Right atrium auricular region (tissue), 2 donors: ENCODE data around the gene AKAP13. TPM values are rescaled to one million over a fixed set of nuclear protein-coding genes. Genes with fewer than 3 reads are reported as not detected.

Experiments used
- DNase-seq: peaks from one replicate; pipeline ENCODE4 v3.0.0-alpha.2; 2019; ENCODE audit warnings: low spot score
- H3K27ac ChIP-seq, 2 donors: fragments of 200-600 bp; sonication (generic); 1 replicate in 1 of 2; 2 replicates in 1 of 2; pipeline ENCODE4 v1.5.1; 2016 to 2019
- H3K27me3 ChIP-seq, 2 donors: fragments of 200-600 bp; sonication (generic); one replicate each; pipeline versions ENCODE4 v1.5.1 to v1.6.0; 2017 to 2019
- H3K36me3 ChIP-seq: fragments of 200-600 bp; sonication (generic); one replicate; pipeline ENCODE4 v1.5.1; 2016
- H3K4me1 ChIP-seq, 2 donors: fragments of 200-600 bp; sonication (generic); one replicate each; pipeline versions ENCODE4 v1.5.1 to v1.6.0; 2017 to 2019
- H3K4me3 ChIP-seq, 2 donors: fragments of 200-600 bp; sonication (generic); 1 replicate in 1 of 2; 2 replicates in 1 of 2; pipeline ENCODE4 v1.5.1; 2017 to 2019; ENCODE audit warnings: mild to moderate bottlenecking in 1 of 2, moderate library complexity in 1 of 2
- H3K9me3 ChIP-seq, 2 donors: fragments of 200-600 bp; sonication (generic); one replicate each; pipeline ENCODE4 v1.5.1; 2019
- CTCF ChIP-seq, 2 donors: fragments of 200-600 bp; sonication (generic); IDR thresholded peaks; one replicate each; pipeline ENCODE4 v1.5.1; 2019; ENCODE audit warnings: antibody characterized with exemption in 2 of 2
- total RNA-seq, 2 donors: library from RNA; depleted of rRNA; stranded (reverse); fragments of >200 nt; gene quantifications; one replicate each; pipeline ENCODE4 v1.1.0, GENCODE V29; 2016

AKAP13 gene
- total RNA-seq, 2 donors from 2014 or later, result 293 to 339 TPM

DNA sequence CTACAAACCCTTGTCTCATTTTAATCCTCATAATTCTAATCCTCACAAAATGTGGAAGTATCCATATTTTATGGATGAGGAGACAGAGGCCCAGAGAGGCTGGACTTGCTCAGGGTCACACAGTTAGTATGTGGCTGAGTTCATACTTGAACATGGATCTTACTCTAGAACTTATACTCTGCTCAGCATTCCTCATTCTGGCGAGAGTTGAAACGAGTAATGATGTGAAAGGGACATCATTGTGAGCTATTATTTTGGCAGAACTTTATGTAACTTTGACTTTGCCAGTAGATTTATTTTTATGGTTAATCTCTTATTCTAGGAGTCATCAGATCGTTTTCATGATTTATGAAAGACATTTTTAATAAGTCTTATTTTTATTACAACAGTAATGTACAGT lies 17.5 kb downstream of the AKAP13 start:
- no peaks in the 10 kb centered on the region for H3K36me3 ChIP-seq
- no peaks in the 10 kb centered on the region for H3K9me3 ChIP-seq
- no peaks in the 10 kb centered on the region for H3K27me3 ChIP-seq
- no peak for DNase-seq
- no peak overlapping the region for H3K4me3 ChIP-seq
- H3K27ac ChIP-seq, result no peak overlapping the region
- peaks cover 0 to 70% of the 10 kb centered on the region in 2 donors for H3K4me1 ChIP-seq
- no peak for TF ChIP-seq CTCF (IDR thresholded peaks at IDR 0.05)

- no peaks in the 10 kb centered on the region for H3K9me3 ChIP-seq
- H3K27ac ChIP-seq, result no peak overlapping the region
- peaks cover 0 to 72% of the 10 kb centered on the region in 2 donors for H3K4me1 ChIP-seq
- no peaks in the 10 kb centered on the region for H3K27me3 ChIP-seq
- TF ChIP-seq CTCF (IDR thresholded peaks at IDR 0.05), result no peak
- H3K4me3 ChIP-seq, result no peak overlapping the region
- no peaks in the 10 kb centered on the region for H3K36me3 ChIP-seq
- DNase-seq, result no peak
These were observed 18.4 kb downstream of the AKAP13 start for GRCh38 chr15:85398822-85399221.

GRCh38 chr15:85399627-85400026 lies 19.2 kb downstream of the AKAP13 start:
- no peak for DNase-seq
- Histone ChIP-seq H3K27ac (no peak overlapping the region), H3K4me1 (peaks cover 0 to 72% of the 10 kb centered on the region in 2 donors)

DNA sequence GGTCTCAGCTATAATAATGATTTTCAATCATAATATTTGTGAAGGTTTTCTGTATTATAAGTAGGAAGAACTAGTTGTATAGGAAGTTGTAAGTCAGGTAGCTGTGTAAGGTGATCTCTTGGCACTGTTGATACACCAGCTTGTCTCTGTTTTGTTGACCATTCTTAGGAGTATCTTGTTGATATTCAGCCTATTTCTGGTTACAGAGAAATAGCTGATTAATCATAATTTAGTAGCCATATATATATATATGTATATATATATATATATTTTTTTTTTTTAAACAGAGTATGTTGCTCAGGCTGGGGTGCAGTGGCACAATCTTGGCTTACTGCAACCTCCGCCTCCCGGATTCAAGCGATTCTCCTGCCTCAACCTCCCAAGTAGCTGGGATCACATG lies 20.2 kb downstream of the AKAP13 start:
- no peaks in the 10 kb centered on the region for H3K27me3 ChIP-seq
- H3K4me3 ChIP-seq, result no peak overlapping the region
- no peak for DNase-seq
- TF ChIP-seq CTCF (IDR thresholded peaks at IDR 0.05), result no peak
- H3K9me3 ChIP-seq, result no peaks in the 10 kb centered on the region
- H3K4me1 ChIP-seq, result peaks cover 0 to 72% of the 10 kb centered on the region in 2 donors
- H3K36me3 ChIP-seq, result no peaks in the 10 kb centered on the region
- H3K27ac ChIP-seq, result no peak overlapping the region

More at GRCh38 chr15:85399627-85400026, 19.2 kb downstream of the AKAP13 start:
- no peak for TF ChIP-seq CTCF (IDR thresholded peaks at IDR 0.05)
- Histone ChIP-seq H3K36me3 (no peaks in the 10 kb centered on the region), H3K27me3 (no peaks in the 10 kb centered on the region), H3K4me3 (no peak overlapping the region), H3K9me3 (no peaks in the 10 kb centered on the region)

DNA sequence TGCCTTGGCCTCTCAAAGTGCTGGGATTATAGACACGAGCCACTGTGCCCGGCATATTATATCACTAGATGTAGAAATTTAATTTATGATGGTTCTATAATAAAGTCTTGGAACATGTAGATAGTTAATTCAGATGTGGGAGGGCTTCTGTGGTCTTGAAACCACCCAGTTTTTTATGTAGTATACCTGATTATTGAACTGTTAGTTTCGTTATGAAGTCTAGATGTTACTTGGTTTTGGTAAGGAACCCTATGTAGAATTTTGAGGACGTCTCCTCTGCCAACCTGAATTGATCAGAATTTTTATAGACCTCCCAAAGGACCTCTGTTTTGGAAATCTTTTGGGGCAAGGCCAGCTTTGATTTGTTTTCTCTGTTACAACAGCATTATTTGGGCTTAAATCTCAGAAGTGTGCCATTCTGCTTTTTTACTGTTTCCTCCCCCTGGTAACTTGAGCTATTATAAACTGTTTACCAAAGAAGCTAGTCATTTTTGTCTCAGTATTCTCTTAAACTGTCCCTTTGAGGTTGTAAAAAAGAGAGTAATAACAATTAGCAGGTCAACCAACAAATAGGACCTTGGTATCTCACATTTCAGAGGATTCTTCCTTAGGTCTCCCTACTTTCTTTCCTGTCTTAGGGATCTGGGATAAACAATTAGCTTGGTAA lies 20.8 kb downstream of the AKAP13 start:
- TF ChIP-seq CTCF (IDR thresholded peaks at IDR 0.05), result no peak
- no peak for DNase-seq
- Histone ChIP-seq H3K9me3 (no peaks in the 10 kb centered on the region), H3K27ac (peak overlapping the region in 1 of 2 donors; percentile 41), H3K4me3 (no peak overlapping the region), H3K36me3 (no peaks in the 10 kb centered on the region), H3K4me1 (peaks cover 0 to 76% of the 10 kb centered on the region in 2 donors), H3K27me3 (no peaks in the 10 kb centered on the region)
